ENCODE data around the gene EML1.
A peak's percentile ranks its signal among the peaks of the same experiment; 100 is the strongest.
"Not testable (repeated sequence)": the region's sequence is repeated elsewhere in the genome, so short reads cannot be mapped to it uniquely, and the experiment has no call there.

Gene EML1

DNA sequence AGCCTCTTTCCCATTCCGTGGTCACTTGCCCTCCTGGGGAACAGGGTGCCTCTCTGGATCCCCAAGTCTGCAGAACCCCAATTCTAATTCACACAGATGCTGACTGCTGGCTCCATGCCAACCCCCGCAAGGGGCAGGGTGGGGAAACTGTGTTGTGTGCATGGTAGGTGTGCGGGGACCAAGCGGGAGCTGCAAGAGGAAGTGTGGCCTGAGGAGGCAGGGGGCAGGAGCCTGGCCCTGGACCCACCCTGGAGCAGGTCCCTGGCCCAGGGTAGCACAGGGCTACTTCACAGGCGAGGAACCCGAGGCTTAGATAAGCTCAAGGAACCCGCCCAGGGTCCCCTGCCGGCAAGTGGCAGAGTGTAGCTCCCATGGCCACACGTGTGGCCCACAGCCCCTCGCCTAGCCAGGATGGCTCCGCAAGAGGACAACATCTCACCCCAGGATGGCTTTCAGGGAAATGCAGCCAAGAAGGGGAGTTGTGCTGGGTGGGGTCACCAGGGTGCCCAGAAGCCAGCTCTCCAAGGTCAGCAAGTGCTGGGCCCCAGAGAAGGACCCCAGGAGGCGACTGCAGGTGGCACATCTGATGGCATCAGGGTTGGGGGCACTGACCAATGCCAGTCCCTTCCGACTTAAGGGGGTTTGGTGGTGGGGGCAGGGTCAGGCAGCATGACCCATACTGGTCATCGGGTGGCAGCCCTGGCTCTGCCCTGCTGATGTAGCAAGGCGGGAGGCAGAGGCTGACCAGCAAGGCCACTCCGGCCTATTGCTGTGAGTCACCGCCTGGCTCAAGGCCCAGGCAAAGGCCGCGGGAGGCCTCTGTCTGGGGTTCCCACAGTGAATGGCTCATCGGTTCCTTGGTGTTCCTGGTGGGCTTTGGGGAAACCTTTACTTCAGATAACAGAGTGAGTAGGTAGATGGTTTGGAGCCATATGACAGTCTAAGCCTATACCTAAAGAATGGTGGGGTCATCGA is 37.3 kb upstream of the EML1 start:
- no peak for DNase-seq (ENCODE audit: low spot score)

DNA sequence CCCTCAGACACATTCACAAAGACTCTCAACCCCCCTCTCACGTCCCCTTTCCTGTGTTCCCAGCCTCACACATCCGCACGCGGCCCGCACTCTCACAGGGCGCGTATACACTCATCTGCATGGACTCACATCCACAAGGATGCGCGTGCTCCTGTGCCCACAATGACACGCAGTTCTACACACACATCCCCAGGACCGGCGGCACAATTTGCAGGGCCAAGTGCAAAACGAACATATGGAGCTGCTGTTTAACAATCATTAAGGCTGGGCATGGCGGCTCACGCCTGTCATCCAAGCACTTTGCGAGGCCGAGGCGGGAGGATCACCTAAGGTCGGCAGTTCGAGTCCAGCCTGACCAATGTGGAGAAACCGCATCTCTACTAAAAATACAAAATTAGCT is 36.4 kb upstream of the EML1 start:
- DNase-seq (ENCODE audit: low spot score), result no peak

DNA sequence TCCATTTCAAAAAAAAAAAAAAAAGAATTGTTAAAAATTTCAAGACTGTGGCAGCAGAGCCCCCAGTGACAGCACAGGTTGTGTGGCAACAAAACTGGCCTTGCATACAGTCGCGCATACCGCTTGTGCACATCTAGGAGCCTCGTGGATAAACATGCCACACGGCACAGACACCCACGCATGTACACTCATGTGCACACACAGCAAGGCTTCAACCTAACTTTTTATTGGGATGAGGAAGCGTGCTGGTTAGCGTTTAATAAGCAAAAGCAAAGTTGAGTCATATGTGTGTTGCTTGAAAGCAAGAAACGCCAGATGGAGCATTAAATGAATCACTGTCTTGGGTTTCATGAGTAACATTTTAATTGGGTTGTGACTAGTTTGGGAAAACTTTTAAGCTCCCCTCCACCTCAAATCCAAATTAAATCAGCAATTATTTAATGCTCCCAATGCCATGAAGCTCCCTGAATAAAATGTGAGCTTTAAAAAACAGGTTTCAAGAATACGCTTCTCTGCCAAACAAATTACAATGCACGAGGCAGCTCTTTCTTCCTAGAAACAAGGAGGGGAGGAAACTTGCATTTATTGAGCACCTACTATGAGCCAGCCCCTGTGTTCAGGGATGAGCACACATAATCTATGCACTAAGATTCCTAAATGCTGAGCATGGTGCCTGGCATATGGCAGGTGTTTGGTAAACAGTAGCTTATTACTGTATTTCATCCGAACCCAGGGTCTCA is 35.7 kb upstream of the EML1 start:
- DNase-seq (ENCODE audit: low spot score), result no peak

DNA sequence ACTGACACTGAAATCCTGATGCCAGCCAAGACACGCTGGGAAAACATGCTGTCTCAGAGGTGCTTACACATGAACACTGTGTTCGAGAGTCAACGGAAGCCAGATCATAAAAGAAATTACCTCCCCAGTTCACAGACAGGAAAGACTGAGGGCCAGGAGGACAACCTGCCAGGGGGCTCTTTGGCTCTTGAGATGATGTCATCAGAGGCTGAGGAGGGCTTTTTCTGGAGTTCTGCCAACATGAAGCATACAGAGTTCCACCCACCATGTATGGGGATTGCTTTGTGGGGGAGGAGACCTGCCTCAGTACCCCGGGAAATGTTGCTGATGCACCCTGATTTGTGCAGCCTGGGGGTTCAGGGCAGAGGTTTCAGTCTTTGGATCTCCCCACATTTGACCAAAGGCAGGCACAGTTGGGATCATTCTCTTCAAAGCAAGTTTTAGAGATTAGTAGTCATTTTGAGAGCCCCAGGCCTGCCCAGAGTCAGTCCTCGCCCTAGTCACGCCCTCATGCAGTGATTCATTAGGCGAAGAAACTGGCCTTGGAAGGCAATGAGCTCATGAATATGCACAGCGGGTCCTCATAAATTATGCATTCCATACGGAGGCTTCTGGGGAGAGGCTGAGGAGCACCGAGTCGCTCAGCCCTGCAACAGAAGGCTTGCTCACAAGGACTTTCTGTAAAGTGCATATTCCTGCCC is 34.9 kb upstream of the EML1 start:
- no peak for DNase-seq (ENCODE audit: low spot score)

DNA sequence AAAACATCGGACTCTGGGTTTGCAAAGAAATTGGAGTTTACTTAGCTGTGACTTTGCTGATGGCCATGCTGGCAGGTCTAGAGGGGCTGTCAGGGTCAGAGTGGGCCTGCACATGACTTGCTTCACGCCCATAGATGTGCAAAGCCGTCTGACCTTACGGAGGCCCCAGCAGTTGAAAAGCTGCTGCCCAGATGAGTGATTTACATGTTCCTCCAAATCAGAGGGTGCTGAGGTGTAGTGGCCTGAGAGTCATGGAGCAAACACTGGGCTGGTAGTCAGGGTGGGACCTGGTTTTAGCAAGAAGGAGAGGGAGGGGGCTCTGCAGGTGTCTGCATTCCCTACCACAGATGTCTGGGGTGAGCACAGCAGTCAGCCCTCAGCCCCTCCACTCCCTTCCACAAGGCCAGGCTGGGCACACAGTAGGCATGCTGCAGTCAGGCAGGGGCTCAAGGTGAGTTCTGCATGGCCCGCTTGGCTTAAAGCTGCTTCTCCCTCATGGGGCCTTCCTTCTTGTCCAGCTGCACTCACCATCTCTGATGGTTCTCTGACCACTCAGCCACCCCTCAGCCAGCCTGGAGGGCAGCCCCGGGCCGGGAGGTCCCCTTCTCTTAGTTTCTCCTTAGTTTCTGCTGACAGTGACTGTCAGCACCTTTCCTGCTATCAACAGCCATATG is 34.2 kb upstream of the EML1 start:
- no peak for DNase-seq (ENCODE audit: low spot score)

DNA sequence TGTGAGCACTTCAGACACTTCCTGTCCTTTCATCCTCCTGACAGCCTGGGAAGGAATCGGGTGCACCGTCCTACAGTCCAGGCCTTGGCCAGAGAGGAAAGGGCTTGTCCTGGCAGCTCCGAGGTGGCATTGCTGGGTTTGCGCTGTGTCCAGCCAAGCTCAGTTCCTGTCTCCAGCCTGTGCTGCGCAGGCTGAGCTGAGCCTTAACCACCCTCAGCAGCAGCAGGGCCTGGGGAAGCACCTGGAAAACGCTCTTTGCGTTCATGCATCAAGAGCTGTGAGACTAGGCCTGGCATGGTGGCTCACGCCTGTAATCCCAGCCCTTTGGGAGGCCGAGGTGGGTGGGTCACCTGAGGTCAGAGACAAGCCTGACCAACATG is 33.7 kb upstream of the EML1 start:
- no peak for DNase-seq (ENCODE audit: low spot score)

DNA sequence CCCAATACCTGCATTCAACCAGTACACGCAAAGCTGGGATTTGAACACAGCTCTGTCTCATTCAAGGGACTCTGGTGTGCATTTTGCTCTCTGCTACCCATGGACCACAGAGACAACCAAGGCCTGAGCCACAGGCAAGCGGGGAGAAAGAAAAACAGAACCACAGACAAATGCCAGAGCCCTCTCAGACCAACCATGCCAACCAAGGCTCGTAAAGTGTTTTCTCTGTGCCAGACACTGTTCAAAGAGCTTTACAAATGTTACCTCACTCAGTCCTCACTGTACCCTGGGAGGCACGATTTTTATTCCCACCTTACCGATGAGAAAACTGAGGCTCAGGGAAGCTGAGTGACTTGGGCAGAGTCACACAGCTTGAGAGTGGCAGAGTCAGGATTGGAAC is 32.4 kb upstream of the EML1 start:
- no peak for DNase-seq (ENCODE audit: low spot score)

DNA sequence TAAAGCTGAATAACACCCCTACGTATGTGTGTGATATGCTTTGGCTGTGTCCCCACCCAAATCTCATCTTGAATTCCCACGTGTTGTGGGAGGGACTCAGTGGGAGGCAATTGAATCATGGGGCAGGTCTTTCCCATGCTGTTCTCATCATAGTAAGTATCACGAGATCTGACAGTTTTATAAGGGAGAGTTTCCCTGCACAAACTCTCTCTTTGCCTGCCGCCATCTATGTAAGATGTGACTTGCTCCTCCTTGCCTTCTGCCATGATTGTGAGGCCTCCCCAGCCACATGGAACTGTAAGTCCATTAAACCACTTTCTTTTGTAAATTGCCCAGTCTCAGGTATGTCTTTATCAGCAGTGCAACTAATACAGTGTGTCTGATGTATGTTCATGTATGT is 30.3 kb upstream of the EML1 start:
- DNase-seq (ENCODE audit: low spot score), result not testable (repeated sequence)

DNA sequence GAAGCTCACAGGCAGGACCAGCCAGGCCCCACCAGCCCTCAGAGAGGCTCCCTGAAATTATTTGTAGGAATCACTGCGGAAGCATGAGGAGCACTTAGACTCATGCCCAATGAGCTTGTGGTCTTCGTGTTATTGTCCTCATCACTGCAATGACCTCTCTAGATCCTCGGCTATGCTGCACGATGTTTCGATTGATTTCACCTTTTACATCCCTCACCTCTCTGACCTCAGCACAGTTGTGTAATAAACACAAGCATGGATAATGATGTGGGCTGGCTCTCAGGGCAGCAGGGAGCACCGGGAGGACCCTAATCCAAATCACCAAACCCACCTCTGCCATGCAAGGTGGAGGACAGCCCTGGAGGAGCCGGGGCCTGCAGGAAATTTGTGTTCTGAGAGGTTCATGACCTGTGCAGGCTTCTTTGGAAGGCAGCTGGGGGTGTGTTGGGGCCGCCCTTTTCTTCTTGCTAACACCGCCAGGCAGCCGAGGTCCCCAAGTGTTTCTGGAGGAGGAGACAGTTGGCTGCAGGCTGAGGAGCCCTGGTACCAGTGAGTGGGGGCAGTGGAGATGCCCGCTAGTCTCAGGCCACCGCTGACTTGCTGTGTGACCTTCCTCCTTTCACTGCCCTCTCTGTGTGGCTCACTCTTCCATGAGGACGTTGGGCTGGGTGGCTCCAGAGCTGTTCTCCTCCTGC is 29.5 kb upstream of the EML1 start:
- no peak for DNase-seq (ENCODE audit: low spot score)

DNA sequence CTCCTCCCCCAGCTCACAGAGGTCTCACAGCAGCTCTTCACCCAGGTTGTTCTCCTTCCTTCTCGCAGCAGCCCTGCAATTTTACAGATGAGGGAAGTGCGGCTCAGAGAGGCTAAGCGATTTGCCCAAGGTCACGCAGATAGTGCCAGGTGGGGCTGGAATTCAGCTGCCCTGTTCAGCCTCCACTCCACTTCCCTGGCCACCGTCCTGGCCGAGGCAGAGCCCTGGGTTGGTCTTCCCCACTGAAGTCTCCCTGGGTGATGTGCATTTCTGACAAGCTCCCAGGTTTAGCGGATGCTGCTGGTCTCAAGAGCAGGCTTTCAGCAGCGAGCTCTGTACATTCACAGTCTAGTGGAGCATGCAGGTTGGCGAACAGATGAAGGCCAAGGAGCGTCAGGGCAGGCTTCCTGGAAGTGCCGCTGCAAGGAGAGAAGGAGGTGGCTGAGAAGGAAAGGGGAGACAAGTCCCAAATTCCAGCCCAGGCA is 28.9 kb upstream of the EML1 start:
- DNase-seq (ENCODE audit: low spot score), result no peak

DNA sequence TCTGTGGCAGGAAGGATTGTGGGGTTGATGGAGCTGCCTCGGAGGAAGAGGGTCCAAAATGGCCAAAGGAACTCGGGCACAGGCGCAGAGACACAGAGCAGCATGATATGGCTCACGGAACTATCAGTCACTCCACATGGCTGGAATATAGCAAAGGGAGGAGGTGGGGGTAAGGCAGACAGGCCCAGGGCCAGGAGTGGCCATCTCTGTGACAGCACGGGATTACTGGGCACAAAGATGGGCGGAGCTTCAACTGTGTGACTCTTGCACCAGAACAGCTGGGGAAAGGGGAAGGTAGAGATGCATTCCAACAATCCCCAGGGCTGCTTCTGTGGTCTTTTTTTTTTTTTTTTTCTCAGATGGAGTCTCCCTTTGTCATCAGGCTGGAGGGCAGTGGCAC is 24.8 kb upstream of the EML1 start:
- peak; percentile 49 for DNase-seq (ENCODE audit: low spot score)

DNA sequence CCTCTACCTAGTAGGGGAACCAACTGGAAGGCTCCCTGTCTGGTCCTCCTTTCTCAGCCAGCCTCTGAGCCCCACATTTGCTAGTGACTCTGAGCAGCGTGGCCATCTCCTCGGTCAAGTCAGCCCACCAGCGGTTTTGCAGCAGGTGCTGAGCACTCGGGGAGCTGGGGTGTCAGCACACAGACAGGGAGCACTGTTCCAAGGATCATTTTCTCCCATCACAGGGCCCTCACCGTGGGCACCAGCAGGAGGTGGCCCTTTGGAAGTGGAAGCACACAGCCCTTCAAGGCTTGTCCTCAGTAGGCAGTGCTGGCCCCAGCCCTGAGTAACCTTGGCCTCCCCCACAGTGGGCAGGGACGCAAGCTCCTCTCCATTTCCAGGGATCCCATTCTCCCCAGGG is 24.1 kb upstream of the EML1 start:
- no peak for DNase-seq (ENCODE audit: low spot score)

DNA sequence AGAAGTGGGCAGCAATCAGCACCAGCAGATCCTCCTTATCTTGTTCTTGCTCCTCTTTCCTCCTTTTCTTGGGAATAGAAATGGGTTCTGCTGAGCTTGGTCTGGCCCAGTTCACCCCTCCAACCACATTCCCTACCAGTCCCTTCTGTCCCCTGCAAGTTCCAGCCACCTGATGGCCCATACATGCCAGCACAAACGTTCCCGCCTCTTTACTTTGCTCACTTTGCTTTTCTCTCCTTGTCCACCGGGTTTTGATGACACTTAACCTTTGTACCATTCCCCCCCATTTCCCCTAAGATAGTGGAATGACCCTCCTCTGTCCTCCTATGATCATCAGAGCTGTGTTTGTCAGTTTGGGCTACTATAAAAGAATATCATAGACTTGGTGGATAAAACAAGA is 23.4 kb upstream of the EML1 start:
- no peak for DNase-seq (ENCODE audit: low spot score)

DNA sequence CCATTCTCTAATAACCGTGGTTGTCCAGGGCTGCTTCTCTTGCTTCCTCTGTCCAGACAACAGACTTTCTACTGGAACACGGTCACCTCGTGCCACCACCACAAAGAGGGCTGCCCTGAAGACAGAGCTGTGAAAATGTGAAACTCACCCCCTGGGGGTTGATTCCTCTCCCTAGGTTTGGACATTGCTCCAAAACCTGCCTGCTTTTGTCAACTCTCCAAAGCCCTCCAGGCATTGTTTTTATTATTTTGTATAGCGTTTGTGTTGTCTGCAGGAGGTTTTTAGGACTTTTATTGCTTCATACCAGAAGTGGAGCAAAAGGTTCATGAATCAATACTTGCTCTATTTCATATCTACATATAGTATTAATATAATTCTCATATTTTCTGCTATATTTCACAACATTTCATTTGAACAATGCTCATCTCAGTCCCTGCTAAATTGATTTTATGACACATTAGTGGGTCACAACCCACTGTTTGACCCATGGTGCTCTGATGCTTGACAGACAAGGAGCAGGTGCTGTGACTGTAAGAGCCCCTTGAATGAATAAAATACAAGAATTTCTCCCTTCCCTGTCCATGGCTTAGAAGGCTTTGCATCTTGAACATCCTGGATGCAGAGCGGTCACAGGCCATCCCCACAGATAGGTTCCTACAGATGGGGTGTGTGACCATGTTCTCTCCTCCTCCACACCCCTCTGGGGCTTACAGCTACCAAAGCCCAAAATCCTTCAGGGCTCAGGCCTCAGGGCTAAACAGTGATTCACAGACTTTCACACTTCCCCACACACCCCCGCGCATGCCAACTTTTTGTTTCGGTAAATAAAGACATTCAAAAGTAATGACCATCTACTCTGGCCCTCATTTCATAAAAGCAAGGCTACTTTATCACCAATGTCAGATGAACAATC is 20.6 kb upstream of the EML1 start:
- DNase-seq (ENCODE audit: low spot score), result no peak

DNA sequence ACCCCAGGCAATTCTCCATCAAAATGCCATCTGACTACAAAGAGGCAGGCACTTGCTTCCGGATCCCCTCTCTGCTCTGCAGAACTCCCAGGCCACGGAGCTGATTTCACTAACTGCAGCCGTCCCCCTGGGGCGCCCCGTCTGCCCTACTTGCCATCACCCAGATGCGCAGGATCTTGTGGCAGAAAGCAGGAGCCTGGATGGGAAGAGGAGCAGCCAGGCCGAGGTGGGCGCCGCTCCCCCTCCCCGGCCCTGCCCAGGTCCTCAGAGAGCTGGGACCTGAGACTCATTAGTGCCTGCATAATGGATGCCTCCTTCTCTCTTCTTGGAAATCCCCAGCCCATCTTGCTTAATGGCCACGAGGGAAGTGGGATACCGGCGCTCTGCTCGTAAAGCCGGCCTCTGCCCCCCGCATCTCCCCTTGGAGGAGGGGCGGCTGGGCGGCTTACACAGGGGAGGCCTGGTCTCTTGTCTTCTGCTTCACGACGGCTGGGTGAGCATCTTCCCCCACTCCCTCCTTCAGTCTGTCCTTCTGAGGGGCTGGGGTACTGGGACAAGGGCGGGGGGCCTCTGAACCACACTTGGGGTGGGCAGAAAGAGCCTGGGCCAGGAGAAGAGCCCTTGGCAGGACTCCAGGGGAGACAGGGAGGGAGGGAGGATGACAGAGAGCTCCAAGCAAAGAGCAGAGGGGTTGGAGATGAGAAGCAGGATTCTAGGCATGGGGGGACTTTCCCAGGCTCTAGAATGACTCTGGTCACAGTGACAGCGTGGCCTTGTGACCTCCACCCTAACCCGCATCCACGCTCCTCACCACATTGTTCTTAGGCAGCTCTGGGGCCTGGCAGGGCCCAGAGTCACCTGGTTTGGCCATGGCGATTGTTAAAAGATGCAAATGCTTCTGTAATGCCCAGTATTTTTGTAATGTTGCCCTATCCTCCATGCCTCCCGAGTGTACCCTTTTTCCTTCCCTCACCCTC is 19.4 kb upstream of the EML1 start:
- DNase-seq (ENCODE audit: low spot score), result no peak

DNA sequence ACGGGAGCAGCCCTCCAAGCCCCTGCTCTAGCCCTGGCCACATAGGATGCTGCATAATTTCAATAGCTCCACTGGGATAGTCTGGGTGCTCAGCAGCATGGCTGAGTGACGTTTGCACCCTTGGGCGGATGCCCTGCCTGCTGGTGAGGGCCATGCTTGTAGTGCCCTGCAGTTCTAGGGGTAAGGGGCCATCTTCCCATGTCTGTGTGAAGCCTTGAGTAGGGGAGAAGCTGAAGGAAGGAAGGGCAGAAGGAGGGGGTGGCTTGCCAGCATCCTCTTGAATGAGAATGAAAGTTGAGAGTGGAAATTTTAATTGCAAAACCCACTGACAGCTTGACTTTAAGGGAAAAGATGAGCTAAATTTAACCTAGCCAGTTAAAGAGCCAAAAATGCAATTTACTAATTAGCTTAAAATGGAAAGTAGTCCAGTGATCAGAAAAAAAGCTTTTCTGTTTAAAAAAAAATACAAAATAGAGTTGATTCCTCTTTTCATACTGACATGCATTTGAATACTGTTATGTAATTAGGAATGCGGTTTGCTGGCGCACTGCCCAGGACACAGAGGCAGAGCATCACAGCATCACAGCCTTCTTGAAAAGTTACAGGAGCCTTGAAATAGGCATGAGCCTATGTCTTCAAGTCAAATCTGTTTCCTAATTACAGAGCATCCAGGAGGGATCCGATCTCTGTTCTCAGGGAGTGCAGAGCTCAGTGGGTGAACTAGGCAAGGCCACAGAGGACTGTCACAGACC is 18.5 kb upstream of the EML1 start:
- DNase-seq (ENCODE audit: low spot score), result no peak

DNA sequence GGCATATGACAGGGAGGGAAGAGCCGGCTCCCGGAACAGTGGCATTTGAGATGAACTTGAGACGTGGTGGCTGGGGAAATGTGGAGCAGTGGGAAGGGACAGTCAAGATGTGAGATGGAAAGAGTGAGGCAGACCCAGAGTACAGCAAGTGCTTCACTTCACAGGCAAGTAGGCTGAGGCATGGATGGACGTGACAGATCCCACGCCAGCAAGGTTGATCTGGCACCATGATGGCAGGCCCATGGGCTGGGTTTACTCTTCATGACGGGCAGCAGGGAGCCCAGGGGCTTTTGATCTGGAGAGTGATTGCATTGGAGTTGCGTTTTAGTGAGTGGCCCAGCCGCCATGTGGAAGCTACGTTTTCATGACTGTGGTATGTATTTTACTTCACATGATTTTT is 17.9 kb upstream of the EML1 start:
- DNase-seq (ENCODE audit: low spot score), result no peak

DNA sequence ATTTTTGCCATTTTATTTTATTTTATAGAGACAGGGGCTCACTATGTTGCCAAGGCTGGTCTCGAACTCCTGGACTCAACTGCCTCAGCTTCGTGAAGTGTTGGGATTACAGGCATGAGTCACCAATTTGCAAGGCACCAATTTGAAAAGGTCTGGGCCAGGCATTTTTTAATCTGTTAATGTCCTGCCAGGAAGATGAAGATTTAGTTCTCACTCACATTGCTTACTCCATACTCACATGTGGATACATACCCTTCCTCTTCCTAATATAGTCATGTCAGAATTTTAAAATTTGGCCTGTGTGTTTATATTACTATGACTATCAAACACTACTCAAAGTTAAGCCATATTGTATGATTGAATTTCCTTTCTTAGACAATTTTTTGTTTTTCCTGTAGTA is 15.3 kb upstream of the EML1 start:
- no peak for DNase-seq (ENCODE audit: low spot score)
